Measurements from ENCODE around the gene ZFPL1.

Gene ZFPL1

DNA sequence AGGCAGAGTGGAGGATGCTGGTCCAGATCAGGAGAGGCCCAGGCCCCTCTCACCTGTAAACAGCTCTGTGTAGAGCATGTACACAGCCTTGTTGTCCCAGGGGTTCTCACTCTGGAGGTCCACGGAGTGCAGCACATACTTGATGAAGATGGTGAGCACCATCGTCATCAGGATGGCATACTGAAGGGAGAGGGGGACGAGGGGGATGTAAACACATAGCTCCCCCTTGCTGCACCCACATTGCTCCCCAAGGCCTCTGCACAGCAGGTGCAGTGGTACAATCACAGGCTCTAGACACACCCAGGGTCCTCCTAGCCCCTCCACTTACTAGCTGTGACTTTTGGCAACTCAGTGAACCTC, 47.4 kb downstream of the ZFPL1 start:
- no peak for DNase-seq

DNA sequence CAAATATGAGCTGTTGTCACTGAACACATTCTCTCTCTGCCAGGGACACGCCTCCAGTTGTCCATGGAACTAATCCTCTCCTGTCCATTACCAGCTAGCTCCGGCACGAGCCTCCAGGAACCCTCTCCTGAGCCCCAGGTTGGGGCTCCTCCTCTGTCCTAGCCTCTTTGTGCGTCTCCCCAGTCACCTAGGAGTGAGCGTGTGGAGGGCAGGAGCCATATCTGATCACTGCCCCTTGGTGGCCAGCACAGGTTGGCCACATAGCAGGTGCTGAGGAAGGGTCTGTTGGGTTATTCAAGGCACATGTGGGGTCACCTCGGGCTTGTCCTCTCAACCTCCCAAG, 47.8 kb downstream of the ZFPL1 start:
- DNase-seq: no peak

DNA sequence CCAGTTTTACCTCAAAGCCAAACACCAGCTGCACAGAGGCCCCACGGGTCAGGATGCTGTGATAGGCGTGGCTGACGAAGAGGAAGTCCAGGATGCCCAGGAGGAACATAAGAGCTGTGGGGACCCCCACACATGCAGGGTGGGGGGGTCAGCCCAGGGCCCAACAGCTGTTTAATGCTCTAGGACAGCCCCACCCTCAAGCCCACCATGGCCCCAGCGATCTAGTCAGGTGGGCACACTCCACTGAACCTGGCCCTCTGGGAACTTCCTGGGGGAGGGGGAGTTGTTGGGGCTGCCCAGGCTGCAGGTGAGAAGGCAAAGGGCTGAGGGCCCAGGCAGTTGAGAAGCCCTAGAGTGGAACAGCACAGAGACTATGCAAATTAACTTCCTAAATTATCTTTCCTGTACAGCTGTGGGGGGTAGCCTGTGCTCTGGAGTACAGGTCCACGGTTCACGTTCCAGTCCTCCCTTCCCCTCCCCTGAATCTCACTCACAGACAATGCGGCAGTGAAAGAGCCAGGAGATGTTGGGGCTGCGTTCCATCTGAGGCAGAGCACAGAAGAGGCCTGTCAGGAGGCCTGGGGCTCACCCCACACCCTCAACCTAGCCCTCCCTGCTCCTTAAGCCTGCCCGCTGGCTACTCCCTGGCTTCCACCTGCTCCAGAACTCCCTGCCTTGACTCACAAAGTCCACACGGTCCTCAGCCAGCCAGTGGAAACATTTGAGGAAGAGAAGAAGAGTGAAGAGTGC, 48.4 kb downstream of the ZFPL1 start:
- DNase-seq: no peak

DNA sequence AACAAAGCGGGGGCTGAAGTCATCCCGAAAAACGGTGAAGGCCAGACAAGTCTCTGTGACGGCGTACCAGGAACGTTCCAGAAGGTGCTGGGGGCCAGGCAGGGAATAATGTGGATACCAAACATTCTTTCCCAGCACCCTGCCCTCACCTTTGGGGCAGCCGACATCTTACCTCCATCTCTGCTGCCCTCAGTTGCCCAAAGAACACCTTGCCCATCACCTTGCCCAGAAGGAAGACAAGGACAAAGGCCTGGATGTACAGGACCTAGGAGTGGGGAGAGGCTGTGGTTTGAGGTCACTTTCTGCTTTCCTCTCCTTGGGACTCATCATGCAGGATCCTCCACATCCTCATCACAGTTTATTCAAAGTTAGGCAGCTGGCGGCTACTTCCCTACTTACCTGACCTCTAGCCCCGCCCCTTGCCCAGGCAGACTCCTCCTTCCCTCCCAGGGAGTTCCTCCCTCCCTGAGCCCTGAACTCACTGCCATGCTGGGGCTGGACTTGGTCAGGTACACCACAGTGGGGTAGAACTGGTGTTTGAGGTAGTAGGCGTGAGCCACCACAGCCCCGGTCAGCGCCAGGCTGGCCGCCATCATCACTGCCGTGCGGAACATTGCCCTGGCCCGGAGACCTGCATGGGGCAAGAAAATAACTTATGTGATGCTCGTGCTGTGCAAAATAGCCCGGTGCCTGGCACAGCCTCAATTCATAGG, 49.1 kb downstream of the ZFPL1 start:
- peak; percentile 68 for DNase-seq

DNA sequence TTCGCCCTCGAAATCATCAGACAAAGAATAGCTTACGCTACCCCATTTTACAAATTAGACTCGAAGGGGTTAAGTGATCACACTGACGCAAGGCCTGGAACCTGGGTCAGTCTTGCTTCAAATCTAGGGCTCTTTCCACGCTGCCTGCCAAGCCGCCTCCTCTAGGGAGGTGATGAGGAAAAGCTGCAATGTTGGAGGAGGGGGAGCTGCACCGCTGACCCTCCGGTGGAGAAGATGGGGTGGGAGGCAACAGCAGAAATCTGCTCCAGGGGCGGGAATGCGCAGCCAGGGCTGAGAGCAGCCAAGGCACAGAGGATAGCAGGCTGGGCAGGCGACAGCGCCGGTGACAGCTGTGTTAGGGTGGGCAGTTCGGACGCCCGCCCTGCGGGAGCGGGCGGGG, 49.7 kb downstream of the ZFPL1 start:
- DNase-seq: no peak

DNA sequence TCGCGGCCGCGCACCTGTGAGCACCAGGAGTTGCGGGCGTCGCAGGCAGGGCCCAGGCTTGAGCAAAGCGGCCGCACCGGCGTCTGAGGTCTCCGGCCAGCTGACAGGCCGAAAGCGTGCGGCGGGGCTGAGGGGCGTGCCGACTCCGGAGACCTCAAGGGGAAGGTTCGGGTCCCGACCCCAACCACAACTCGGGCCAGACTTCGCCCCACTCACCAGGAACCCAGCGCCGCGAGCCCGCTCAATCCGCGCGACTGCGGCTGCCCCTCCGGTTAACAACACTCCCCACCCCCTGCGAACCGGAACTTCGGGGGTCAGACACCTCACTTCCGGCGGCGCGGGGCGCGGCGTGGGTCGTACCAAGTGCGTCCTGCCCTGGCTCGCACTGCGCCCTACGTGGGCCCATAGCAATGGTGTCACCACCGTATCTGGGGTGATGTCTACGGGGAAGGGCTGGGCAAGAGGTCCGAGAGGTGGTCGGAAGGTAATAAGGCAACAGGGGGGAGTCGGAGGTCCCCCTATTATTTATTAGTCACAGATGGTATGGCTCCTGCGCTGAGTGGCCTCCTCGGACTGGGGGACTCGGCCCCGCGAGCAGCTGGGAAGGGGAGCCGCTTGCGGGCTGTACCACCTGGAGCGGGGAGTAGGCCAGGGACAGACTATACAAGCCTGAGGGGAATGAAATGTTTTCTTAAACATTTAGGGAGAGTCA, 50.4 kb downstream of the ZFPL1 start, which contains the start of gene SYVN1:
Gene SYVN1, minus strand, starts transcription at position 280 of the 712 bp plus-strand sequence. CDS start 918 bp downstream, outside the sequence.
- peak; percentile 94 for DNase-seq

DNA sequence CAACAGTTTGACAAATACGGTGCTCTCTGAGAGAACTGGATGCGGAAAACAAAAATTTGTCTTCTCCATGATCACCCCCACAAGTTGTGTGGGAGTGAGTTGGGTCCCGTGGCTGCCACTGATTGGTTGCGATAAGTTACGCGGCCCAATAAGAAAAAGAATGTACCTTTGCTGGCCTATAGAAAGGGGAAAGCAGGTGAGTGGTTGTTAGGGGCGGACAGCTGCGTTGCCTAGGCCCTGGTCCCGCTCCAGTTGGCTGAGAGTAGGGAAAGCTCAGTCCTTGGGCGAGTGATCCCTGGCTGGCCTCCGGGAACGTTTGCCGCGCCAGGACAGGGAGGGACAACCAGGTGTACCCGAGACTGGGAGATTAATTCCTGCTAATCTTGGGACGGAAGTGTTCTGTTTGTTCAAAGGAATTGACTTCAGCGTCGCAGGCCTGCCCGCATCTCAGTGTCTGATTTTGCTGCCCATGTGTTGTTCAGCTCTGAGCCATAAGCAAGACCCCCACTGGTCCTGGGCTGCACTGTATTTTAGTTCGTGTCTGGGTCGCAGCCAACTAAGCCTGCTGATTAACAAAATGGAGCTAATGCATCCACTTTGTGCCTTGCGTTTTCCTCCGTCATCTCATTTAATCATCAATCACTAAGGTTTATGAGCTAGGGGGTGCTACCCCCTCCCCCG, 51.1 kb downstream of the ZFPL1 start:
- peak; percentile 80 for DNase-seq

DNA sequence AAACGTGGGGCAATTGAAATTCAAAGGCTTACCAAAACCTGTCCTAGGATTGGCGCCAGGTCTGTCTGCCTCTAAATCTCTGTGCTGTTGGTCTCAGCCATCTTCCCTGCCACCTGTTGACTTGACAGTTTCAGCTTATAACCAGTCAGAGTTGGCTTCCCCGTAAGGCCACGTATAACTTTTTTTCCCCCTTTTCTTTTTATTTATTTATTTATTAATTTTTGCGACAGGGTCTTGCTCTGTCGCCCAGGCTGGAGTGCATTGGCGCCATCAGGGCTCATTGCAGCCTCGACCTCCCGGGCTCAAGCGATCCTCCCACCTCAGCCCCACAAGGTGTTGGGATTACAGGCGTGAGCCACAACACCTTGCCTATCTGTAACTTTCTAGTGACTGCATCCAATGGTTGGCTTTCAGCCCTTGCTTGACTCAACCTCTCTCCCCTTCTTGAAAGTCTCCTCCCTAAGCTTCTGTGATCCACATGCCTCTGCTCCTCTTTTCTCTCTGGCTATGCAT, 51.7 kb downstream of the ZFPL1 start:
- no peak for DNase-seq

DNA sequence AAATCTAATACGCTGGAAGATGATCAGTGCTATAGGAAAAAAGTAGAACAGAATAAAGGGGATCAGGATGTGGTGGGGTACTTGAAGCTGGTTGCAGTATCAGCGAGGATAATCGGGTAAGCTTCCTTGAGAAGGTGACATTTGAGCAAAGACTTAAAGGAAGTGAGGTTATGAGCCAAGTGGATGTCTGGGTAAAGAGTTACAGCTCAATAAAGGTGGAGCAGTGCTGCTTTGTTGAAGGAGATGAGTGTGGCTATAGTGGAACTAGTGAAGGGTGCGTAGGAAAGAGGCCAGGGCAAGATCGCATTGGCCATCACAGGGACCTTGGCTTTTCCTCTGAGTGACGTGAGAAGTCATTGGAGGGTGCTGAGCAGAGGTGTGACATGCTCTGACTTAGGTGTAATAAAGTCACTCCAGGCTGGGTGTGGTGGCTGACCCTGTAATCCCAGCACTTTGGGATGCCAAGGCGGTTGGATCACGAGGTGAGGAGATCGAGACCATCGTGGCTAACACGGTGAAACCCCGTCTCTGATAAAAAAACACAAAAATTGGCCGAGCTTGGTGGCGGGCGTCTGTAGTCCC, 52.6 kb downstream of the ZFPL1 start:
- no peak for DNase-seq

All from activated naive CD4-positive, alpha-beta T cell treated with anti-CD3 and anti-CD28 coated beads, Interleukin-2, amount 50 U/mL, for 16 hours (primary cell).